OCI-LY1 (cell line): ENCODE data around the gene SECISBP2L.

Experiments used
- H2AFZ ChIP-seq: fragments of 200-600 bp; sonication (generic), shearing (Covaris generic); 2 replicates; pipeline ENCODE4 v1.6.0; 2014; ENCODE audit warnings: antibody characterized with exemption, mild to moderate bottlenecking, low read length
- H3F3A ChIP-seq: fragments of 200-600 bp; sonication (generic), shearing (Covaris generic); 2 replicates; pipeline ENCODE4 v1.6.0; 2014; ENCODE audit warnings: mild to moderate bottlenecking, antibody characterized with exemption, low read length, moderate library complexity; ENCODE audit not compliant: insufficient read depth
- H3K27ac ChIP-seq: fragments of 200-600 bp; sonication (generic); 2 replicates; pipeline ENCODE4 v1.5.1; 2014; ENCODE audit warnings: low read length, mixed run types, mild to moderate bottlenecking, low read depth; ENCODE audit not compliant: poor library complexity, severe bottlenecking
- H3K27me3 ChIP-seq: fragments of 200-600 bp; sonication (generic); 2 replicates; pipeline ENCODE4 v1.6.0; 2014; ENCODE audit warnings: antibody characterized with exemption, mild to moderate bottlenecking, low read length, moderate library complexity; ENCODE audit not compliant: insufficient read depth
- H3K36me3 ChIP-seq: fragments of 200-600 bp; sonication (generic); 2 replicates; pipeline ENCODE4 v1.6.1; 2014; ENCODE audit warnings: mild to moderate bottlenecking, antibody characterized with exemption, low read length, moderate library complexity, mixed read lengths; ENCODE audit not compliant: insufficient read depth
- H3K4me1 ChIP-seq: fragments of 200-600 bp; sonication (generic); 2 replicates; pipeline ENCODE4 v1.5.1; 2014; ENCODE audit warnings: mild to moderate bottlenecking, low read length, moderate library complexity; ENCODE audit not compliant: insufficient read depth, severe bottlenecking
- H3K4me2 ChIP-seq: fragments of 200-600 bp; sonication (generic), shearing (Covaris generic); 2 replicates; pipeline ENCODE4 v1.6.1; 2014; ENCODE audit warnings: low read length
- H3K4me3 ChIP-seq: fragments of 200-600 bp; sonication (generic); 2 replicates; pipeline ENCODE4 v1.5.1; 2014; ENCODE audit warnings: low read length, low read depth, mild to moderate bottlenecking, mixed read lengths; ENCODE audit not compliant: poor library complexity, severe bottlenecking
- H3K79me2 ChIP-seq: fragments of 200-600 bp; shearing (Covaris generic); 2 replicates; pipeline ENCODE4 v1.6.1; 2016; ENCODE audit warnings: mixed run types, low read length, mixed read lengths; ENCODE audit not compliant: insufficient read depth
- H3K9ac ChIP-seq: fragments of 200-600 bp; sonication (generic), shearing (Covaris generic); 2 replicates; pipeline ENCODE4 v1.6.1; 2014; ENCODE audit warnings: mild to moderate bottlenecking, low read length, mixed read lengths
- H3K9me2 ChIP-seq: fragments of 200-600 bp; sonication (generic), shearing (Covaris generic); 2 replicates; pipeline ENCODE4 v1.6.1; 2014; ENCODE audit warnings: low read depth, mild to moderate bottlenecking, low read length, mixed read lengths
- H3K9me3 ChIP-seq: fragments of 200-600 bp; shearing (Covaris generic); 2 replicates; pipeline ENCODE4 v1.6.1; 2014; ENCODE audit warnings: low read length, mixed read lengths
- H4K20me1 ChIP-seq: fragments of 200-600 bp; sonication (generic), shearing (Covaris generic); 2 replicates; pipeline ENCODE4 v1.6.0; 2016; ENCODE audit warnings: mild to moderate bottlenecking, low read length; ENCODE audit not compliant: insufficient read depth
- EZH2 ChIP-seq: fragments of 200-600 bp; sonication (generic), shearing (Covaris generic); IDR thresholded peaks from 2 replicates; pipeline ENCODE4 v1.8.0; 2017; ENCODE audit warnings: borderline replicate concordance, mixed run types, mild to moderate bottlenecking, antibody characterized with exemption, low read length, moderate library complexity, mixed read lengths
- TF ChIP-seq, protein P1 (sequence below): fragments of 200-600 bp; sonication (generic), shearing (Covaris generic); IDR thresholded peaks from 2 replicates; pipeline ENCODE4 v1.5.1; 2017; ENCODE audit warnings: mild to moderate bottlenecking, antibody characterized with exemption, low read length, moderate library complexity, mixed read lengths

Gene SECISBP2L

DNA sequence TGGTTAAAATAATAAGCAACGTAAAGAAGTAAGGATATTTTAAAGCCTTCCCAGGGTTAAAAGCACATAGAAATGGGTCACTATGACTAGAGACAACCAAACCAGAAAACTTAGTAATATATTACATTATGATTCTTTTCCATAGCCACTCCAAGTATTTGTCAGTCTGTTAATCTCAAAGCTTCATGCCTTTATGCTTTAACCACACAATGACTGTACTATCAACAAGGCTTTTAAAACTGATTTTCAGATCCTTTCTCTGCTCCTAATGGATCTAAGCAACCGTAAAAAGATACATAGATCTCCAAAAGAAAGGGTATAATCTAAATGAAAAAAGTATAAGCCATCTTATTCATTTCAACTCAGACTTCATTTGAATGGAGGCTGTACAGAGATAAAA is 14.4 kb downstream of the SECISBP2L start:
- H3K79me2 ChIP-seq = no peaks in the 10 kb centered on the region
- no peaks in the 10 kb centered on the region for H3F3A ChIP-seq
- H3K27me3 ChIP-seq = no peaks in the 10 kb centered on the region
- no peaks in the 10 kb centered on the region for H3K9me3 ChIP-seq
- H3K9ac ChIP-seq = no peak overlapping the region
- TF ChIP-seq, protein P1, sequence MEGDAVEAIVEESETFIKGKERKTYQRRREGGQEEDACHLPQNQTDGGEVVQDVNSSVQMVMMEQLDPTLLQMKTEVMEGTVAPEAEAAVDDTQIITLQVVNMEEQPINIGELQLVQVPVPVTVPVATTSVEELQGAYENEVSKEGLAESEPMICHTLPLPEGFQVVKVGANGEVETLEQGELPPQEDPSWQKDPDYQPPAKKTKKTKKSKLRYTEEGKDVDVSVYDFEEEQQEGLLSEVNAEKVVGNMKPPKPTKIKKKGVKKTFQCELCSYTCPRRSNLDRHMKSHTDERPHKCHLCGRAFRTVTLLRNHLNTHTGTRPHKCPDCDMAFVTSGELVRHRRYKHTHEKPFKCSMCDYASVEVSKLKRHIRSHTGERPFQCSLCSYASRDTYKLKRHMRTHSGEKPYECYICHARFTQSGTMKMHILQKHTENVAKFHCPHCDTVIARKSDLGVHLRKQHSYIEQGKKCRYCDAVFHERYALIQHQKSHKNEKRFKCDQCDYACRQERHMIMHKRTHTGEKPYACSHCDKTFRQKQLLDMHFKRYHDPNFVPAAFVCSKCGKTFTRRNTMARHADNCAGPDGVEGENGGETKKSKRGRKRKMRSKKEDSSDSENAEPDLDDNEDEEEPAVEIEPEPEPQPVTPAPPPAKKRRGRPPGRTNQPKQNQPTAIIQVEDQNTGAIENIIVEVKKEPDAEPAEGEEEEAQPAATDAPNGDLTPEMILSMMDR = no peak
- no peak for TF ChIP-seq EZH2
- 0 out of 2 replicates have a peak, but pooled peaks cover 5% of the 10 kb centered on the region for H3K36me3 ChIP-seq
- H3K9me2 ChIP-seq = no peaks in the 10 kb centered on the region
- no peak overlapping the region for H3K27ac ChIP-seq
- no peak overlapping the region for H2AFZ ChIP-seq
- H4K20me1 ChIP-seq = no peaks in the 10 kb centered on the region
- H3K4me3 ChIP-seq = no peak overlapping the region
- no peaks in the 10 kb centered on the region for H3K4me1 ChIP-seq
- H3K4me2 ChIP-seq = no peak overlapping the region

DNA sequence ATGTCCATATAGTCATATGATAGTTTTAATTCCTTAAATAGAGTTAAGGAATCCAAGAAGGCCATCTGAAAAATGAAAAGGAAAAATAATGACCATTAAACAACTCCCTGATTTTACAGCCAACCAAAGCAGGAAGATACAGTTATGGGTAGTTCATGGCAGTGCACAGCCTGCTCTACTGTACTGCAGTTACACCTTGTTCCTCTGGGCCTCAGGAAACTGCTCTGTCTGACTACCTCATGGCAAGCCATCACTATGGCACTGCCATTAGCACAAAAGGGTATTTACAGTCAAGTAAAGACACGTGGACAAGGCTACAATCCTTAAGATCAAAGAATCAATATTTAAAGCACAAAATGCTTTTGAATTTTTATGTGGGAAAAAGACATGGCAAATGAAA is 19.5 kb downstream of the SECISBP2L start:
- H3K36me3 ChIP-seq = peaks cover 7% of the 10 kb centered on the region
- TF ChIP-seq, protein P1 = no peak
- no peak for TF ChIP-seq EZH2

DNA sequence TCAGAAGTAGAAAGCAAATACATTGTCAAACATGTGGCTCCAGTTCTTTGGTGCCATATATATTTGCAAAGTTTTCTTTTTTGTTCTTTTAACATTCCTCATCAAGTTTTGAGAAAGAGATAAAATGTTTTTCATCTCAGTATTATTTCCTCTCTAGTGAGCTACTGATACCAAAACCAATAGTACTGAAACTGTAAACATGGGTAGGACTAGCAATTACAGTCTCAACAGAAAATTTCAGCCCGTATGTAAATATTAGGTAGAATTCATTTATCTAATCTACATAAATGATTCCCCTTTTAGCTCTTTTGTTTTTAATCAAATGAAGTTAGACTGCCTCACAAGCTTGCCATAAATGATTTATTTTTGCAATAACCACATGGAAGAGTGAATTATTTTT is 21.4 kb downstream of the SECISBP2L start:
- no peak overlapping the region for H3K4me3 ChIP-seq
- no peak overlapping the region for H2AFZ ChIP-seq
- H3K9ac ChIP-seq = no peak overlapping the region
- no peaks in the 10 kb centered on the region for H3K4me1 ChIP-seq
- H3K4me2 ChIP-seq = no peak overlapping the region
- H3F3A ChIP-seq = no peaks in the 10 kb centered on the region
- no peaks in the 10 kb centered on the region for H3K9me3 ChIP-seq
- H3K79me2 ChIP-seq = no peaks in the 10 kb centered on the region
- H3K36me3 ChIP-seq = peaks cover 13% of the 10 kb centered on the region
- TF ChIP-seq EZH2 = no peak
- TF ChIP-seq, protein P1 = no peak
- no peaks in the 10 kb centered on the region for H3K27me3 ChIP-seq
- H3K9me2 ChIP-seq = no peaks in the 10 kb centered on the region
- H4K20me1 ChIP-seq = no peaks in the 10 kb centered on the region
- no peak overlapping the region for H3K27ac ChIP-seq

More for the DNA sequence above, 19.5 kb downstream of the SECISBP2L start:
- no peak overlapping the region for H3K9ac ChIP-seq
- no peak overlapping the region for H2AFZ ChIP-seq
- no peaks in the 10 kb centered on the region for H3K79me2 ChIP-seq
- H3F3A ChIP-seq = no peaks in the 10 kb centered on the region
- no peaks in the 10 kb centered on the region for H3K9me2 ChIP-seq
- H3K27me3 ChIP-seq = no peaks in the 10 kb centered on the region
- H3K9me3 ChIP-seq = no peaks in the 10 kb centered on the region
- no peaks in the 10 kb centered on the region for H3K4me1 ChIP-seq
- H3K27ac ChIP-seq = no peak overlapping the region
- no peak overlapping the region for H3K4me3 ChIP-seq
- no peak overlapping the region for H3K4me2 ChIP-seq
- H4K20me1 ChIP-seq = no peaks in the 10 kb centered on the region
